HL-60/S4 treated with phorbol 12-myristate 13-acetate at 8.2 ng/mL for 4 days and 3 days (cell line): ENCODE measurements around the gene TTC32.

Source experiments
- in situ Hi-C: fragments of 300-500 bp; cut with MboI; formaldehyde crosslinking; loops from 2 replicates; pipeline ENCODE4 v1.15.0; 2022; ENCODE audit warnings: low sequenced_read_pairs

TTC32 gene

DNA sequence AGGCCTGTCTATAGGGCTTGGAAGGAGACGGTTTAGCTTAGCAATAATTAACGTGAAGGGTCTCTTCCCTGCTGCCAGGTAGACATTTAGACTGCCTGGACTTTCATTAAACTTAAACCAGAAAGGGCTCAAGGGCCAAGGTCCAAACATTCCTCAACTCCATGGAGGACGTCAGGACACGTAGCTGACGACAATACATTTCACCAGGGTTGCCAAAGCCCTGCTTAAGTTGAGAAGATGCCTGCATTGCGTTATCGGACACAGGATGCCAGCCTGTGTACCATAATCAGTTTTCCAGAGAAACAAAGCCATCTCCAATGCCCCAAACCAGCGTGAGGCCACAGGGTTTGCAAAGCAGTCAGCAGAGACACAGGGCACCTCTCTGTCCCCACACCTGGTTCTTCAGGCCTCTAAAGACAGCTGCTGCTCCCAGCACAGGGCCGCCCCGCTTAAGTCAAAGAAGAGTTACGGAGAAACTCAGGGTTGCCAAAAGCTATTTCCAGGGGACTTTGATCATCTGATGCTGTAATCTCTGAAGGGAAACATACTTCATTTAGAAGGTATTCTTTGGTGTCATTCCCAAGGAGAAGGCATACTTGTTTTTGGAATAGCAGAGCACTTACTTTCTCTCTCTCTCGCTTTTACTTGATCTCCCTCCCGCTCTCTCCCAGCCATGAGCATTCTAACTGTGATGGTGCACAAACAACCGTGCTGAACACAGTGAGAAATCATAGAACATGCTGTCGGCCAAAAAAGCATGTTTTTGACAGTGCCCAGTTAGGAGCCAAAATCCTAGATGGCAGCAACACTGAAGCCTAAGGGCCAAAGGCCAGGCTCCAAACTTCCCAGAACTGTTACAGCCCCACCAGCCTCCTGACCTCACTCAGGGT is 46.0 kb downstream of the TTC32 start:
- in situ Hi-C loops = loop anchor here (25.0 kb wide), 1 partner anchor 493 kb away; the partner anchor contains the start of gene OSR1

- in situ Hi-C loops = loop anchor here (25.0 kb wide), 1 partner anchor 493 kb away; the partner anchor contains the start of gene OSR1
Measured at GRCh38 chr2:19854596-19855541, 46.9 kb downstream of the TTC32 start.

DNA sequence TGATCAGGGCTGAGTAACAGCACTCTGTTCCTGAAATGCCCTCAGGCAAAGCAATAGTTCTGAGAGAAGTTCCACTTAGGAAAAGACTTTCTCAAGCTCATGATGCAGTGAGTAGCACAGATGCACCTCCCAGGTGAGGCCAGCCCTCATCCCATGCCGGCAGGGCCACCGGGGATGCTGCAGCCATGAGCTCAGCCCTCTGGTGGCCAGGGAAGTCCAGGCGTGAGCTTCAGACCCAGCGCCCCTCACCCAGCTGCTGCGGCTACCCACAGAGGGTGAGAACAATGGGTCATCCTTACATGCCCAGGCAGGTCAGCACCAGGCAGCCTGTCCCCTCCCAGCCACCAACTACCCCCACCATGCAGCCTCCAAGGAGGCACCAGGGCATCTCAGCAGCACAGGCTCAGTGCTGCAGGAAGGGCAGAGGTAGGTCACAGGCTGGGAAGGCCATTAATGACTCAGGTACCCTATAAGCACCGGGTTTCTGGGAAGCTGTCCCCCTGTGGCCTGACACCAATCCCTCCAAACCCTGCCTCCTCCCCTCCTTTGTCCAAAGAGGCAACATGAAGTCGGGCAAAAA is 50.6 kb downstream of the TTC32 start:
- in situ Hi-C loops = loop anchor here (25.0 kb wide), 1 partner anchor 489 kb away; the partner anchor contains the start of gene OSR1

GRCh38 chr2:19850056-19851050 is 51.4 kb downstream of the TTC32 start:
- in situ Hi-C loops = loop anchor here (25.0 kb wide), 1 partner anchor 488 kb away; the partner anchor contains the start of gene OSR1

DNA sequence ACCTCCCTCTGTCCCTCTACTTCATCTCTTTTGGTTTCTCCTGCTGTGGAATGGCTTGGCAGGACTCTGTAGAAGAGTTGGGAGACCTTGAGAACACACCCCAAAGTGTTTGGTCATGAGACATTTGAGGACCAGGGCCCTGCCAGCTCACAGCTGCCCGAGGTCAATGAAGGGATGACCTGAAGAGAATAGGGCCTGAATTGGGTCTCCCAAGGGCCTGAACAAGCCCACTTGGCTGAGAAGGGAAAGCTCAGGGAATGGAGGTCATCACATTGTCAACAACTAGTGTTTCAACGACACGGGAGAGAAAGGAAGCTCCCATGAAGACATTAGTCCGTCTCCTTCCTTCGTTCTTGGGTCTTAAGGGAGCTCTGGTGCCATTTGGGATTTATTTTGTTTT is 52.8 kb downstream of the TTC32 start:
- in situ Hi-C loops = no loop called here

GRCh38 chr2:19848029-19848750 is 53.6 kb downstream of the TTC32 start:
- in situ Hi-C loops = no loop called here

GRCh38 chr2:19847486-19847885 is 54.3 kb downstream of the TTC32 start:
- in situ Hi-C loops = no loop called here
